ENCODE results near the gene RAET1E.
A peak's percentile ranks its signal among the peaks of the same experiment; 100 is the strongest.

Gene RAET1E

DNA sequence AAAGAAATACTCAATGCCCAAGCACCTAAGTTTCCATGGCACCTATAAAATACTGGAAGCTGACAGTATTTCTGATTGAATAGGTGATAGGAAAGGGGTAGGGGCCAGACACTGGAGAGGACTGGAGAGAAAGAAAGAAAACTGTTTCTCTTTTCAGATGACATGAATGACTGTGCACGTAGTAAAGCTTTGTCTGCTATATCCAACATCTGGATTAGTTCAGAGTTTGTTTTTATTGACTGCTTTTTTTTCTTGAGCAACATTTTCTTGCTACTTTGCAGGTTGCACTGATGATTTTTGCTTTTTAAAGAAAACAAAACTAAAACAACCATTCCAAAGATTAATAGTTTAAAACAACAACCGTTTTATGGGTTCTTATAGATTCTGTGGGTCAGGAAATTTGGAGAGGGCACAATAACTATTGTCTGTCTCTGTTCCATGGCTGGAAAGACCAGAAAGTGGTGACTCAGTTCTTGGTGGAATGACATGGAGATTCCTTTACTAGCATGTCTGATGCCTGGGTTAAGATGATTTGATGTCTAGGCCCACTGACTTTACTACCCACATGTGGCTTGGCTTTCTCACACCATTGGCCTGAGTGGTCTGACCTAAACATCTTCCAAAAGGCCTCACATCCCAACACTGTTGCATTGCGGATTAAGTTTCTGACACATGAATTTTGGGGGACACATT is 21.5 kb downstream of the RAET1E start:
- no peak for DNase-seq (ENCODE audit: low read depth)
- TF ChIP-seq, protein P1, sequence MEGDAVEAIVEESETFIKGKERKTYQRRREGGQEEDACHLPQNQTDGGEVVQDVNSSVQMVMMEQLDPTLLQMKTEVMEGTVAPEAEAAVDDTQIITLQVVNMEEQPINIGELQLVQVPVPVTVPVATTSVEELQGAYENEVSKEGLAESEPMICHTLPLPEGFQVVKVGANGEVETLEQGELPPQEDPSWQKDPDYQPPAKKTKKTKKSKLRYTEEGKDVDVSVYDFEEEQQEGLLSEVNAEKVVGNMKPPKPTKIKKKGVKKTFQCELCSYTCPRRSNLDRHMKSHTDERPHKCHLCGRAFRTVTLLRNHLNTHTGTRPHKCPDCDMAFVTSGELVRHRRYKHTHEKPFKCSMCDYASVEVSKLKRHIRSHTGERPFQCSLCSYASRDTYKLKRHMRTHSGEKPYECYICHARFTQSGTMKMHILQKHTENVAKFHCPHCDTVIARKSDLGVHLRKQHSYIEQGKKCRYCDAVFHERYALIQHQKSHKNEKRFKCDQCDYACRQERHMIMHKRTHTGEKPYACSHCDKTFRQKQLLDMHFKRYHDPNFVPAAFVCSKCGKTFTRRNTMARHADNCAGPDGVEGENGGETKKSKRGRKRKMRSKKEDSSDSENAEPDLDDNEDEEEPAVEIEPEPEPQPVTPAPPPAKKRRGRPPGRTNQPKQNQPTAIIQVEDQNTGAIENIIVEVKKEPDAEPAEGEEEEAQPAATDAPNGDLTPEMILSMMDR (IDR thresholded peaks at IDR 0.05; ENCODE audit: insufficient read depth, low read depth, low read length, missing control alignments), result no peak
- H3K4me3 ChIP-seq (ENCODE audit: low read length), result no peak overlapping the region

DNA sequence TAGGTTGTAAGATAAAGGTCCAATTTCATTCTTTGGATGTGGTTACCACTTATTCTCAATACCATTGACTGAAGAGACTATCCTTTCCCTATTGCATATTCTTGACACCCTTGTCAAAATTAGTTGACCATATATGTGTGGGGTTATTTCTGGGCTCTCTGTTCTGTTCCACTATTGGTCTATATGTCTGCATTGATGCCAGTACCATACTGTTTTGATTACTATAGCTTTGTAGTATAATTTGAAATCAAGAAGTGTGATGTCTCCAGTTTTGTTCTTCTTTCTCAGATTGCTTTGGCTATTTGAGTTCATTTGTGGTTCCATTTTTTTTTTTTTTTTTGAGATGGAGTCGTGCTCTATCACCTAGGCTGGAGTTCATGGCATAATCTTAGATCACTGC is 25.7 kb downstream of the RAET1E start:
- no peak overlapping the region for H3K4me3 ChIP-seq (ENCODE audit: low read length)
- DNase-seq (ENCODE audit: low read depth), result no peak
- TF ChIP-seq, protein P1 (IDR thresholded peaks at IDR 0.05; ENCODE audit: insufficient read depth, low read depth, low read length, missing control alignments), result no peak

DNA sequence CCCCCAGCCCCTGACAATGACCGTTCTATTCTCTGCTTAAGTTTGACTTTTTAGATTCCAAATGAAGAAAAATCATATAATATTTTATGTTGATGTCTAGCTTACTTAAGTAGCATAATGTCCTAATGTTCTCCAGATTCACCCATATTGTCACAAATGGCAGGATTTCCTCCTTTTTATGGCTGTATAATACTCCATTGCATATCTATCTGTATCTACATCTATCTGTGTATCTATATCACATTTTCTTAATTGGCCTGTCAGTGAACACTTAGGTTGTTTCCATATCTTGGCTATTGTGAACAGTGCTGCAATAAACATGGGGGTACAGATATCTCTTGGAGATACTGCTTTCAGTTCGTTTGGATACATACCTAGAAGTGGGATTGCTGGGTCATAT is 26.7 kb downstream of the RAET1E start:
- TF ChIP-seq, protein P1 (IDR thresholded peaks at IDR 0.05; ENCODE audit: insufficient read depth, low read depth, low read length, missing control alignments), result no peak
- no peak for DNase-seq (ENCODE audit: low read depth)
- H3K4me3 ChIP-seq (ENCODE audit: low read length), result no peak overlapping the region

DNA sequence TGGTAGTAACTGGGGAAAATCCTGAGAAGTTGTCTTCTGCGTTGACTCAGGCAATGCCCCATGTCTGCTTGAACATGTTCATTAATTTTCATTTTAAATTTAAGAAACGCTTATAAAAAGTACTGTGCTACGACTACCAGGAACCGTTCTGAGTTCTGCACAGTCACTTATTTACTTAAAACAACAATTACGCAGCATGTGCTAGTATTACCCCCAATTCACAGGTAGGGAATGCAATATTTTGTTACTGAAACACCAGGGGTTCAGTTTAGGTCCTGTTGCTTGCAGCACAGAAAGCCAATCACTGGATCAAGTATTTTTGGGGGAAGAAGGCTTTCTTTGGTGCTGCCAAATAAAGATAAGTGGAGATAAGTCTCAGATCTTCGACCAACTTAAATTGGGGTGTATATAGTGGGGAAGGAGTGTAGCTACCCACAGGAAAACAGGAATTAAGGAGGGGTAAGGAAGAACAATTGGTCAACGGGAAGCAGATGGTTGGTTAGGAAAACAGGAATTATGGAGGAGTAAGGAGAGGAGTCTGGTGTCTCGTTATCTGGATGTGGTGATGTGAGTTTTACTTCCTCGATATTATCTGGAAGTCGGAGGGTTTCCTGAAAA is 28.5 kb downstream of the RAET1E start:
- DNase-seq (ENCODE audit: low read depth), result no peak
- TF ChIP-seq, protein P1 (IDR thresholded peaks at IDR 0.05; ENCODE audit: insufficient read depth, low read depth, low read length, missing control alignments), result no peak
- H3K4me3 ChIP-seq (ENCODE audit: low read length), result no peak overlapping the region

DNA sequence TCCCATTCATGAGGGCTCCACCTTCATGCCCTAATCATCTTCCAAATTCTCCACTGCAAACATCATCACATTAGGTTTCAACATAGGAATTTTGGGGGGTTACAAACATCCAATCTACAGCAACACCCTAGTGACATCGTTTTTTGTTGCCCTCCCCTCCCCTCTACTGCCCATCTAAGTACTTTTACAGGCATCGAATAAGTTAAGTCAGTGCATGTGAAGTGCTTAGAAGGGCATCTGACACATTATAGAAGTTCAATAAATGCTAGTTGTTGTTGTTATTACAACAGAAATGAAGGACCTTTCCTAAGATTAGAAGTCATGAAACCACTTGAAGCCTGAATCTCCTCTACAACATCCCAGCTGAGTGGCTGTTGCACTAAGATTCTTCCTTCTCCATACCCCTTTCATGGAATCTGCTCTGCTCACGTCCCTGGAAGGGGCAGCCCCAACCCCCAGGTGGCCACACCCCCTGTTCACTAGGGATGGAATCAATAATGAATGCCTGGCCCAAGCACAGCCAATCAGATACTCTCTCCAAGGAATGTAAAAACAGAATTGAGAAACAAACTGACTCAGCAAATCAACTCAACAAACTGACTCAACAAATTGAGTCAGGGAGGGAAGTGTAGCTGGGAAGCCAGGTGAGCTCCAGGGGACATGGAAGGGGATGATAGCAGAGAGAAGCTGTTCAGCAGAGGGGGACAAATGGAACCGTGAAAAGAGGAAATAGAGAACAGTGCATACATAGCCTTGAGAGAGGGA is 29.9 kb downstream of the RAET1E start:
- DNase-seq (ENCODE audit: low read depth), result peak; percentile 81
- no peak overlapping the region for H3K4me3 ChIP-seq (ENCODE audit: low read length)
- TF ChIP-seq, protein P1 (IDR thresholded peaks at IDR 0.05; ENCODE audit: insufficient read depth, low read depth, low read length, missing control alignments), result no peak

DNA sequence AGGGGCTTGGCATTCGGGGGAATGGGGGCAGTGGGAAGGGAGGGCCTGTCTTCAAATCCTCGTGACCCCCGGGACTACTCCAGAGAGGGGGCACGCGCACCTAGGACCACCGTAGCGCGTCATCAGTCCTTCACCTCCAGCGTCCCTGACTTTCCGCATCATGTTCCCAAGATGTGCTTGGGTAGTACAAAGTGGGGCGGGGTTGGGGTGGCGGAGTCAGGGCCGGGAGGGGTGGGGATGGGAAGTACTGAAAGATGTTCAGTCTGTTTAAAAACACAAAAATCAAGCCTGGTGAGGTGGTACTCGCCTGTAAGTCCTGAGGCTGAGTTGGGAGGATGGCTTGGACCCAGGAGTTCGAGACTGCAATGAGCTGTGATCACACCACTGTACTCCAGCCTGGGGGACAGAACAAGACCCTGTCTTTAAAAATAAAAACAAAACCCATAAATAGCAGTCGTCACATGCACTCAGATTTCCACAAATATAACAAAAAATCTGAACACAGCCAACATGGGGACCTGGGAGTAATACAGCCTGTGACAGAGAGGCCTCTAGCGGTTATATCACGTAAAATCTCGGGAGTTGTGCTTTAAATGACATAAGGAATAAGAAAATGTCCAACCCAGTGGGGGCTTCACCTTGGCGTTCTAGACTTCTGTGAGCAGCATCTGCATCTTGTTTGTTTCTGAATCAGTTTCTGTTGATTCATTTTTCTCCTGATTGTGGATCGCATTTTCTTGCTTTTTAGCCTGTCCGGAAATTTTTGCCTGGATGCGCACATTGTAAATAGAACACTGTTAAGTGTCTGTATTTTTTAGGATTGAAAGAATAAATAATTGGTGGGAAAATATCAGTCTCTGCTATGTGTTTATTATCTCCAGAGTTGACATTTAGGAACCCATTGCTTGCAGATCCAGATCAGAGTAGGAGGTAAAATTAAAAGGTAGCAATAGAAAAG is 33.1 kb downstream of the RAET1E start:
- DNase-seq (ENCODE audit: low read depth), result peak; percentile 78
- TF ChIP-seq, protein P1 (IDR thresholded peaks at IDR 0.05; ENCODE audit: insufficient read depth, low read depth, low read length, missing control alignments), result peak; percentile 73
- H3K4me3 ChIP-seq (ENCODE audit: low read length), result peak overlapping the region; percentile 42
